ENCODE results near the gene RNF225.

The RNF225 gene

GRCh38 chr19:58387338-58388174 lies 7.9 kb upstream of the RNF225 start:
- peak; percentile 5; the same call in 1 of the 3 replicates for ATAC-seq
- TF ChIP-seq SNAI2 (CRISPR knock-in tag; IDR thresholded peaks at IDR 0.05): no peak
- TF ChIP-seq TOX (CRISPR knock-in tag; IDR thresholded peaks at IDR 0.05; ENCODE audit: borderline replicate concordance): no peak
- TF ChIP-seq, protein P1, sequence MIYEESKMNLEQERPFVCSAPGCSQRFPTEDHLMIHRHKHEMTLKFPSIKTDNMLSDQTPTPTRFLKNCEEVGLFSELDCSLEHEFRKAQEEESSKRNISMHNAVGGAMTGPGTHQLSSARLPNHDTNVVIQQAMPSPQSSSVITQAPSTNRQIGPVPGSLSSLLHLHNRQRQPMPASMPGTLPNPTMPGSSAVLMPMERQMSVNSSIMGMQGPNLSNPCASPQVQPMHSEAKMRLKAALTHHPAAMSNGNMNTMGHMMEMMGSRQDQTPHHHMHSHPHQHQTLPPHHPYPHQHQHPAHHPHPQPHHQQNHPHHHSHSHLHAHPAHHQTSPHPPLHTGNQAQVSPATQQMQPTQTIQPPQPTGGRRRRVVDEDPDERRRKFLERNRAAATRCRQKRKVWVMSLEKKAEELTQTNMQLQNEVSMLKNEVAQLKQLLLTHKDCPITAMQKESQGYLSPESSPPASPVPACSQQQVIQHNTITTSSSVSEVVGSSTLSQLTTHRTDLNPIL (CRISPR knock-in tag; IDR thresholded peaks at IDR 0.05; ENCODE audit: low read depth): no peak
- no peak for TF ChIP-seq OSR1 (CRISPR knock-in tag; IDR thresholded peaks at IDR 0.05)

DNA sequence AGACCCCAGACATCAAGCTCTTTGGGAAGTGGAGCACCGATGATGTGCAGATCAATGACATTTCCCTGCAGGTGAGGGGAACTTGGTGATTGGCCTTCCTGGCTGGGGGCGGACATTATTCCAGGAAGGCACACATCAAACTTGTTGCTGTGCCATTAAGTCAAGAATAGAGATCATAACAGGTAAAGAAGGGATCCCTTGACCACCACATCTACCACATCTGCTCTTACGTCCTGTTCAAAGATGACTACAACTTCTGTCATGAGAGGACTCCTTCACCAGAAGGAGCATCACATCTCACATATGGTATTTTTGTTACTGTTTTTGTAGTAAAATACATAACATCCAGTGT lies 7.3 kb upstream of the RNF225 start:
- ATAC-seq: no peak
- TF ChIP-seq TCF4 (CRISPR knock-in tag; IDR thresholded peaks at IDR 0.05; ENCODE audit: borderline replicate concordance): no peak
- TF ChIP-seq ZNF70 (CRISPR knock-in tag; IDR thresholded peaks at IDR 0.05): no peak
- TF ChIP-seq SNAI2 (CRISPR knock-in tag; IDR thresholded peaks at IDR 0.05): no peak
- no peak for TF ChIP-seq BACH2 (CRISPR knock-in tag; IDR thresholded peaks at IDR 0.05; ENCODE audit: borderline replicate concordance)
- TF ChIP-seq TSHZ2 (CRISPR knock-in tag; IDR thresholded peaks at IDR 0.05): no peak
- TF ChIP-seq TOX (CRISPR knock-in tag; IDR thresholded peaks at IDR 0.05; ENCODE audit: borderline replicate concordance): no peak
- TF ChIP-seq ZFP3 (CRISPR knock-in tag; IDR thresholded peaks at IDR 0.05): no peak
- TF ChIP-seq CSRNP3 (CRISPR knock-in tag; IDR thresholded peaks at IDR 0.05): no peak
- TF ChIP-seq CSDC2 (CRISPR knock-in tag; IDR thresholded peaks at IDR 0.05): no peak
- TF ChIP-seq ZNF8 (CRISPR knock-in tag; IDR thresholded peaks at IDR 0.05): no peak
- no peak for TF ChIP-seq PPARA (CRISPR knock-in tag; IDR thresholded peaks at IDR 0.05; ENCODE audit: borderline replicate concordance)

DNA sequence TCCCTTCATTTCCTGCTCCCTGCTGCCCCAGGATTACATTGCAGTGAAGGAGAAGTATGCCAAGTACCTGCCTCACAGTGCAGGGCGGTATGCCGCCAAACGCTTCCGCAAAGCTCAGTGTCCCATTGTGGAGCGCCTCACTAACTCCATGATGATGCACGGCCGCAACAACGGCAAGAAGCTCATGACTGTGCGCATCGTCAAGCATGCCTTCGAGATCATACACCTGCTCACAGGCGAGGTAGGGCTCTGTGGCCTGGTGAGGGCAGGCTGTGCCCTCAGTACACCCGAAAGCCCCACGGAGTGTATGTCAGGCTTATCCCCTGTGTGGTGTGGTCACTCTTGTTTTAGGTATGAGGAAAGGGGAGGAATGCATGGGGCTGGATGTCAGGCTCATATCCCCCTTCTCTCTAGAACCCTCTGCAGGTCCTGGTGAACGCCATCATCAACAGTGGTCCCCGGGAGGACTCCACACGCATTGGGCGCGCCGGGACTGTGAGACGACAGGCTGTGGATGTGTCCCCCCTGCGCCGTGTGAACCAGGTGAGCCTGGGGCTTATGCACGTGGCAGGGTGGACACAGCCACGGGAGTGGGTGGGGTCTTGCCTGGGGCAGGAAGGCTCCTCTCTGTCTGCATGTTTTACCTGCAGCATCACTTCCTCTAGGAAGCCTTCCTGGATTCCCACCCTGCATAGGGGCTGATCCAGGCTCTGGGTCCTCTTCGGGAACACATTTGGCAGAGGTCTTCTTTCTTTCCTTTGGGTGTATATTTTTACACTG lies 2.3 kb upstream of the RNF225 start:
- no peak for ATAC-seq

GRCh38 chr19:58393725-58394033 lies 1.8 kb upstream of the RNF225 start:
- TF ChIP-seq SNAI2 (CRISPR knock-in tag; IDR thresholded peaks at IDR 0.05) (no peak), RARB (CRISPR knock-in tag; IDR thresholded peaks at IDR 0.05) (no peak), GLIS3 (CRISPR knock-in tag; IDR thresholded peaks at IDR 0.05) (no peak), TCF4 (CRISPR knock-in tag; IDR thresholded peaks at IDR 0.05; ENCODE audit: borderline replicate concordance) (no peak), OSR1 (CRISPR knock-in tag; IDR thresholded peaks at IDR 0.05) (no peak), TOX (CRISPR knock-in tag; IDR thresholded peaks at IDR 0.05; ENCODE audit: borderline replicate concordance) (no peak), ISL1 (CRISPR knock-in tag; IDR thresholded peaks at IDR 0.05) (no peak), ZNF565 (CRISPR knock-in tag; conservative IDR thresholded peaks at IDR 0.05; ENCODE audit: low read depth) (no peak), TSHZ2 (CRISPR knock-in tag; IDR thresholded peaks at IDR 0.05) (no peak)
- no peak for ATAC-seq

More for the DNA sequence above, 2.3 kb upstream of the RNF225 start:
- TF ChIP-seq PPARA (CRISPR knock-in tag; IDR thresholded peaks at IDR 0.05; ENCODE audit: borderline replicate concordance) (no peak), ZFP3 (CRISPR knock-in tag; IDR thresholded peaks at IDR 0.05) (peak; percentile 77)
